GM19438 (cell line): ENCODE results near the gene AAMDC.
A peak's percentile ranks its signal among the peaks of the same experiment; 100 is the strongest.

Source experiments
- ATAC-seq: cut with Tn5 transposase; IDR thresholded peaks from one replicate; pipeline ENCODE4 v1.9.1; 2021; ENCODE audit warnings: low read depth; ENCODE audit not compliant: unreplicated experiment

The AAMDC gene

GRCh38 chr11:77820565-77821348, at the start of gene AAMDC, which contains the start of gene RSF1:
AAMDC (plus strand) TSS chr11:77821144; CDS start chr11:77842497, 21,353 bp downstream.
RSF1 (minus strand) TSS chr11:77820722; CDS start chr11:77820714, 8 bp downstream.
- ATAC-seq, result peak; percentile 85

- no peak for ATAC-seq
Measured at GRCh38 chr11:77775936-77776335, 45.0 kb upstream of the AAMDC start.

GRCh38 chr11:77776455-77776854, 44.5 kb upstream of the AAMDC start:
- ATAC-seq, result no peak

- ATAC-seq, result no peak
Measured at GRCh38 chr11:77778118-77778517, 42.8 kb upstream of the AAMDC start.

GRCh38 chr11:77778549-77778948, 42.4 kb upstream of the AAMDC start:
- ATAC-seq, result no peak

GRCh38 chr11:77779935-77780334, 41.0 kb upstream of the AAMDC start:
- no peak for ATAC-seq

GRCh38 chr11:77783025-77783424, 37.9 kb upstream of the AAMDC start:
- ATAC-seq, result no peak

- ATAC-seq, result no peak
Measured at GRCh38 chr11:77784572-77784971, 36.4 kb upstream of the AAMDC start.

GRCh38 chr11:77789061-77789730, 31.7 kb upstream of the AAMDC start:
- ATAC-seq, result no peak

GRCh38 chr11:77789731-77790476, 31.0 kb upstream of the AAMDC start:
- ATAC-seq, result no peak

- ATAC-seq, result no peak
Measured at GRCh38 chr11:77791301-77791700, 29.6 kb upstream of the AAMDC start.

- no peak for ATAC-seq
Measured at GRCh38 chr11:77793972-77794371, 27.0 kb upstream of the AAMDC start.

GRCh38 chr11:77799338-77799737, 21.6 kb upstream of the AAMDC start:
- ATAC-seq, result no peak

GRCh38 chr11:77800449-77800848, 20.5 kb upstream of the AAMDC start:
- ATAC-seq, result no peak

- no peak for ATAC-seq
Measured at GRCh38 chr11:77801477-77801876, 19.5 kb upstream of the AAMDC start.

- no peak for ATAC-seq
Measured at GRCh38 chr11:77806415-77806814, 14.5 kb upstream of the AAMDC start.

- ATAC-seq, result no peak
Measured at GRCh38 chr11:77806993-77807392, 14.0 kb upstream of the AAMDC start.

GRCh38 chr11:77813256-77813655, 7.7 kb upstream of the AAMDC start:
- ATAC-seq, result no peak

GRCh38 chr11:77814848-77815247, 6.1 kb upstream of the AAMDC start:
- no peak for ATAC-seq

GRCh38 chr11:77815459-77815858, 5.5 kb upstream of the AAMDC start:
- ATAC-seq, result no peak

GRCh38 chr11:77819411-77819920, 1.5 kb upstream of the AAMDC start:
- peak; percentile 45 for ATAC-seq
